IMR-90 (cell line): ENCODE measurements around the gene SLC25A21.

Source experiments
- MAZ ChIP-seq: IDR thresholded peaks from 2 replicates; pipeline ENCODE4 v1.6.1; 2012; ENCODE audit warnings: low read depth, mild to moderate bottlenecking, low read length, improper control_type of control experiment, moderate library complexity, borderline replicate concordance
- POLR2A ChIP-seq: IDR thresholded peaks from 2 replicates; pipeline ENCODE4 v1.6.1; 2012; ENCODE audit warnings: mild to moderate bottlenecking, low read depth, low read length
- RAD21 ChIP-seq: IDR thresholded peaks from 2 replicates; pipeline ENCODE4 v1.6.1; 2012; ENCODE audit warnings: low read length, improper control_type of control experiment
- RFX5 ChIP-seq: IDR thresholded peaks from 2 replicates; pipeline ENCODE4 v1.8.0; 2012; ENCODE audit warnings: low read depth, mild to moderate bottlenecking, low read length, moderate library complexity
- TF ChIP-seq, protein P1 (sequence below): conservative IDR thresholded peaks from 2 replicates; pipeline ENCODE4 v1.5.1; 2012; ENCODE audit warnings: mild to moderate bottlenecking, low read depth, low read length, improper control_type of control experiment

DNA sequence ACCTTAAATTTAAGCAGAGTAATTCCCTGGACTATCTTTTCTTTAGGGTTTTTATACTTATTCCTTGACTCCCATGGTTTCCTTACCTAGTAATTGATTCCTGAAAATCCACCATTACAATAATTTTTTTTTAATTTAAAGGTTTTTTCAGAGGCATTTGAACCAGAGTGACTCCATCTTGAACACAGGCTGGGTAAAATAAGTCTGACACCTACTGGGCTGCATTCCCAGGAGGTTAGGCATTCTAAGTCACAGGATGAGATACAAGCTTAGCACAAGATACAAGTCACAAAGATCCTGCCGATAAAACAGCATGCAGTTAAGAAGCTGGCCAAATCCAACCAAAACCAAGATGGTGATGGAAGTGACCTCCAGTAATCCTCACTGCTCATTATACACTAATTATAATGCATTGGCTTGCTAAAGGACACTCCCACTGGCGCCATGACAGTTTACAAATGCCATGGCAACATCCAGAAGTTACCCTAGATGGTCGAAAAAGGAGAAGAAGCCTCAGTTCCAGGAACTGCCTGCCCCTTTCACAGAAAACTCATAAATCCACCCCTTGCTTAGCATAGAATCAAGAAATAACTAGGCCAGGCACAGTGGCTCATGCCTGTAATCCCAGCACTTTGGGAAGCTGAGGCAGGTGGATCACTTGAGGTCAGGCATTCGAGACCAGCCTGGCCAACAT is 53.6 kb downstream of the SLC25A21 start:
- TF ChIP-seq MAZ, result no peak
- no peak for TF ChIP-seq RFX5
- TF ChIP-seq, protein P1, sequence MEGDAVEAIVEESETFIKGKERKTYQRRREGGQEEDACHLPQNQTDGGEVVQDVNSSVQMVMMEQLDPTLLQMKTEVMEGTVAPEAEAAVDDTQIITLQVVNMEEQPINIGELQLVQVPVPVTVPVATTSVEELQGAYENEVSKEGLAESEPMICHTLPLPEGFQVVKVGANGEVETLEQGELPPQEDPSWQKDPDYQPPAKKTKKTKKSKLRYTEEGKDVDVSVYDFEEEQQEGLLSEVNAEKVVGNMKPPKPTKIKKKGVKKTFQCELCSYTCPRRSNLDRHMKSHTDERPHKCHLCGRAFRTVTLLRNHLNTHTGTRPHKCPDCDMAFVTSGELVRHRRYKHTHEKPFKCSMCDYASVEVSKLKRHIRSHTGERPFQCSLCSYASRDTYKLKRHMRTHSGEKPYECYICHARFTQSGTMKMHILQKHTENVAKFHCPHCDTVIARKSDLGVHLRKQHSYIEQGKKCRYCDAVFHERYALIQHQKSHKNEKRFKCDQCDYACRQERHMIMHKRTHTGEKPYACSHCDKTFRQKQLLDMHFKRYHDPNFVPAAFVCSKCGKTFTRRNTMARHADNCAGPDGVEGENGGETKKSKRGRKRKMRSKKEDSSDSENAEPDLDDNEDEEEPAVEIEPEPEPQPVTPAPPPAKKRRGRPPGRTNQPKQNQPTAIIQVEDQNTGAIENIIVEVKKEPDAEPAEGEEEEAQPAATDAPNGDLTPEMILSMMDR, result no peak
- no peak for TF ChIP-seq POLR2A
- TF ChIP-seq RAD21, result no peak
